ENCODE measurements around the gene F10.

- no peak for TF ChIP-seq ZNF274 (IDR thresholded peaks at IDR 0.05; ENCODE audit: low read depth, low read length)
- no peak for TF ChIP-seq YY1 (IDR thresholded peaks at IDR 0.05; ENCODE audit: insufficient read depth, insufficient read length)
These were observed 16.4 kb downstream of the F10 start for GRCh38 chr13:113138792-113139551.

Data from NT2/D1 (cell line).